ENCODE measurements around the gene CIRBP. TPM values are rescaled to one million over a fixed set of nuclear protein-coding genes. Genes with fewer than 3 reads are reported as not detected.

The CIRBP gene
- total and polyA plus RNA-seq, 9 of the 15 experiments (the other 6 are each of a cell fraction or from before 2014, with no cell fraction given): 20.5 to 327 (median 176) TPM

- peak; percentile 3; the same call in 1 of the 2 replicates for TF ChIP-seq HCFC1 (IDR thresholded peaks at IDR 0.05; ENCODE audit: low read depth, low read length)
- TF ChIP-seq POLR2A (conservative IDR thresholded peaks at IDR 0.05): peak; percentile 41; the same call in 1 of the 2 replicates
- no peak for TF ChIP-seq ZNF280A (IDR thresholded peaks at IDR 0.05; ENCODE audit: low read depth, partially characterized antibody)
- 0 out of 2 replicates have a peak, but pooled peaks have one; percentile 6 for TF ChIP-seq ZSCAN32 (CRISPR knock-in tag; IDR thresholded peaks at IDR 0.05)
- no peak for TF ChIP-seq NR2C2 (CRISPR knock-in tag; IDR thresholded peaks at IDR 0.05)
- peak; percentile 44; the same call in 1 of the 2 replicates for TF ChIP-seq NR2C2 (tag; IDR thresholded peaks at IDR 0.05)
- TF ChIP-seq TFAP4 (CRISPR knock-in tag; IDR thresholded peaks at IDR 0.05; ENCODE audit: borderline replicate concordance): peak; percentile 11; the same call in 1 of the 2 replicates
- no peak for TF ChIP-seq SREBF2 (CRISPR knock-in tag; IDR thresholded peaks at IDR 0.05)
Measured at GRCh38 chr19:1244693-1245451, 24.3 kb upstream of the CIRBP start (continued).

Data from K562 (cell line).